Measurements from ENCODE around the gene YBEY.

GRCh38 chr21:46254208-46254975 is 31.8 kb upstream of the YBEY start:
- TF ChIP-seq CTCF (conservative IDR thresholded peaks at IDR 0.05 in 1 of 2, IDR thresholded peaks at IDR 0.05 in 1 of 2; ENCODE audit: low read depth in 1 of 2, low read length in 2 of 2) (no peak), EZH2 (IDR thresholded peaks at IDR 0.05; ENCODE audit: low read length, missing control alignments) (no peak)
